ENCODE measurements around the gene GAS6.

- TF ChIP-seq CTCF (IDR thresholded peaks at IDR 0.05) = no peak
- TF ChIP-seq EP300 (IDR thresholded peaks at IDR 0.05) = no peak
Observed at GRCh38 chr13:113796211-113796963, 67.5 kb downstream of the GAS6 start.

All from upper lobe of left lung (tissue), 4 donors.